PFSK-1 (cell line): ENCODE measurements around the gene SERINC3.

Experiments
- FOXP2 ChIP-seq: optimal IDR thresholded peaks from 2 replicates; pipeline ENCODE3; 2011; ENCODE audit warnings: borderline replicate concordance, control low read depth, inconsistent platforms; ENCODE audit not compliant: insufficient read depth; ENCODE audit errors: extremely low read length, extremely low read depth
- POLR2AphosphoS5 ChIP-seq: IDR thresholded peaks from 2 replicates; pipeline ENCODE4 v1.6.1; 2012; ENCODE audit warnings: low read depth, mild to moderate bottlenecking, control low read depth, low read length, moderate library complexity
- SIN3A ChIP-seq: IDR thresholded peaks from 2 replicates; pipeline ENCODE4 v1.6.1; 2012; ENCODE audit warnings: mild to moderate bottlenecking, low read length, moderate library complexity, borderline replicate concordance; ENCODE audit not compliant: insufficient read depth
- TAF1 ChIP-seq: IDR thresholded peaks from 2 replicates; pipeline ENCODE4 v1.6.1; 2012; ENCODE audit warnings: low read length, control low read depth, borderline replicate concordance; ENCODE audit not compliant: insufficient read depth
- TF ChIP-seq, protein P1 (sequence below), 2 experiments: IDR thresholded peaks; 2 replicates each; pipeline versions ENCODE4 v1.6.1 to v1.8.0; 2011 to 2012; ENCODE audit warnings: low read depth in 2 of 2, low read length in 2 of 2, control low read depth in 1 of 2, inconsistent platforms in 1 of 2, mild to moderate bottlenecking in 1 of 2, moderate library complexity in 1 of 2; ENCODE audit not compliant: insufficient read depth in 1 of 2

The SERINC3 gene

DNA sequence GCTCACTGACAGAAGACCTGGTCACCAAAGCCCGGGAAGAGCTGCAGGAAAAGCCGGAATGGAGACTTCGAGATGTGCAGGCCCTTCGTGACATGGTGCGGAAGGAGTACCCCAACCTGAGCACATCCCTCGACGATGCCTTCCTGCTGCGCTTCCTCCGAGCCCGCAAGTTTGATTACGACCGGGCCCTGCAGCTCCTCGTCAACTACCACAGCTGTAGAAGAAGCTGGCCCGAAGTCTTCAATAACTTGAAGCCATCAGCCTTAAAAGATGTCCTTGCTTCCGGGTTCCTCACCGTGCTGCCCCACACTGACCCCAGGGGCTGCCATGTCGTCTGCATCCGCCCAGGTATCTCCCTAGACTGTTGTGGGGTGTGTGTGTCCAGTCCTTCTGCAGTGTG, 41.8 kb downstream of the SERINC3 start:
- TF ChIP-seq TAF1 (no peak), SIN3A (no peak), POLR2AphosphoS5 (no peak), FOXP2 (no peak)
- TF ChIP-seq, protein P1, sequence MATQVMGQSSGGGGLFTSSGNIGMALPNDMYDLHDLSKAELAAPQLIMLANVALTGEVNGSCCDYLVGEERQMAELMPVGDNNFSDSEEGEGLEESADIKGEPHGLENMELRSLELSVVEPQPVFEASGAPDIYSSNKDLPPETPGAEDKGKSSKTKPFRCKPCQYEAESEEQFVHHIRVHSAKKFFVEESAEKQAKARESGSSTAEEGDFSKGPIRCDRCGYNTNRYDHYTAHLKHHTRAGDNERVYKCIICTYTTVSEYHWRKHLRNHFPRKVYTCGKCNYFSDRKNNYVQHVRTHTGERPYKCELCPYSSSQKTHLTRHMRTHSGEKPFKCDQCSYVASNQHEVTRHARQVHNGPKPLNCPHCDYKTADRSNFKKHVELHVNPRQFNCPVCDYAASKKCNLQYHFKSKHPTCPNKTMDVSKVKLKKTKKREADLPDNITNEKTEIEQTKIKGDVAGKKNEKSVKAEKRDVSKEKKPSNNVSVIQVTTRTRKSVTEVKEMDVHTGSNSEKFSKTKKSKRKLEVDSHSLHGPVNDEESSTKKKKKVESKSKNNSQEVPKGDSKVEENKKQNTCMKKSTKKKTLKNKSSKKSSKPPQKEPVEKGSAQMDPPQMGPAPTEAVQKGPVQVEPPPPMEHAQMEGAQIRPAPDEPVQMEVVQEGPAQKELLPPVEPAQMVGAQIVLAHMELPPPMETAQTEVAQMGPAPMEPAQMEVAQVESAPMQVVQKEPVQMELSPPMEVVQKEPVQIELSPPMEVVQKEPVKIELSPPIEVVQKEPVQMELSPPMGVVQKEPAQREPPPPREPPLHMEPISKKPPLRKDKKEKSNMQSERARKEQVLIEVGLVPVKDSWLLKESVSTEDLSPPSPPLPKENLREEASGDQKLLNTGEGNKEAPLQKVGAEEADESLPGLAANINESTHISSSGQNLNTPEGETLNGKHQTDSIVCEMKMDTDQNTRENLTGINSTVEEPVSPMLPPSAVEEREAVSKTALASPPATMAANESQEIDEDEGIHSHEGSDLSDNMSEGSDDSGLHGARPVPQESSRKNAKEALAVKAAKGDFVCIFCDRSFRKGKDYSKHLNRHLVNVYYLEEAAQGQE (IDR thresholded peaks at IDR 0.05; ENCODE audit: insufficient read depth in 1 of 2, low read depth in 2 of 2, low read length in 2 of 2): no peak

DNA sequence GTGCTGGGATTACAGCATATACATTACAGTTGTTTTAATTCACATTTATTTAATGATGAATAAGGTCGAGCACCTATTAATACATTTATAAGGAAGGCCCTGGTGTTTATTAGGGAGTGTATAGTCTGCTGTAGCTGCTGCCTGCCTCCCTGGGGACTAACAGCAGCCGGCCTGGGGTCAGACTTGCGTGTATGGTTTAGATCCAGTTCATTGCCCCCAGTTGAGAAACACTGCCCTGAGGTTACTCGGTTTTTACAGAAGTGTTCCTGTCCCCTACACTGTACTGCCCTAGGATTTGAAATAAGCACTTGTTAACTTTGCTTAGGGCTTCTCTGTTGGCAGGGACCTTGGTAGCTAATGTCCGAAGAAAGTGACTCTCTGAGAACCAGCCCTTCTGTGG, 42.2 kb downstream of the SERINC3 start:
- TF ChIP-seq, protein P1 (IDR thresholded peaks at IDR 0.05; ENCODE audit: insufficient read depth in 1 of 2, low read depth in 2 of 2, low read length in 2 of 2): no peak
- no peak for TF ChIP-seq SIN3A
- no peak for TF ChIP-seq TAF1
- TF ChIP-seq POLR2AphosphoS5: no peak
- TF ChIP-seq FOXP2: no peak

DNA sequence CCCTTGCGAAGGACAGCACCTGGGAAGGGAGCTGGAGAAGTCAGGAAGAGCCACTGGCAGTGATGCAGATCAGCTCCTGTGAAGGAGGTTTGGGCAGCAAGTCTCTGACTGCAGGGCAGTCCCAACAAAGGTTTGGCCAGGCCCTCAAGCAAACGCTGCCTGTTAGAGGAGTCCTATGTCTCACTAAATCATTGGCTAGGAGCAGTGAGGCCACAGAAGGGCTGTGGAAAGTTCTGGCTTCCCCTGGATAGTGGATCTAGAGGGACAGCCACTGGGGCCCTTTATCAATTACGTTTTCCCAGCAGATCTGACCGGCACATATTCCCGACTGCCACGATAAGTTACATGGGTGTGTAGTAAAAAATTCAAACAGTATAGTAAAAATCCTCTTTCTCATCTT, 43.7 kb downstream of the SERINC3 start:
- TF ChIP-seq POLR2AphosphoS5 (no peak), FOXP2 (no peak)

DNA sequence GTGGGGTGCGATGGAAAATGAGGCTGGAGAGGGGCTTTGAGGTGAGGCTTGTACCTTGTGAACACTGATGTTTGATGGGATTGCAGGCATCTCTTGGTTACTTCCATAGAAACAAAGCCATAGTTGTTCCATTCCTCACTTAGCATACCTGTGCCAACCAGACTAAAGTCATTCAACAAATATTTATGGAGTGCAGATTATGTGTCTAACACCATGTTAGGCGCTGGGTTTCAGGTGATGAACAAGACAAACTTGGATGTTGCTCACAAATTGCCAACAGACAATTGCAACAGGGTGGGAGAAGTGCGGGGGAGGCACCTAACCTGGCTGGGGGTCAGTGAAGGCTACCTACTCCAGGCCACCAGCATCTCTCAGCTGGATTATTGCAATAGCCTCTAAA, 44.7 kb downstream of the SERINC3 start:
- TF ChIP-seq POLR2AphosphoS5 (no peak), TAF1 (no peak), FOXP2 (no peak), SIN3A (no peak)
- TF ChIP-seq, protein P1 (IDR thresholded peaks at IDR 0.05; ENCODE audit: insufficient read depth in 1 of 2, low read depth in 2 of 2, low read length in 2 of 2): no peak

DNA sequence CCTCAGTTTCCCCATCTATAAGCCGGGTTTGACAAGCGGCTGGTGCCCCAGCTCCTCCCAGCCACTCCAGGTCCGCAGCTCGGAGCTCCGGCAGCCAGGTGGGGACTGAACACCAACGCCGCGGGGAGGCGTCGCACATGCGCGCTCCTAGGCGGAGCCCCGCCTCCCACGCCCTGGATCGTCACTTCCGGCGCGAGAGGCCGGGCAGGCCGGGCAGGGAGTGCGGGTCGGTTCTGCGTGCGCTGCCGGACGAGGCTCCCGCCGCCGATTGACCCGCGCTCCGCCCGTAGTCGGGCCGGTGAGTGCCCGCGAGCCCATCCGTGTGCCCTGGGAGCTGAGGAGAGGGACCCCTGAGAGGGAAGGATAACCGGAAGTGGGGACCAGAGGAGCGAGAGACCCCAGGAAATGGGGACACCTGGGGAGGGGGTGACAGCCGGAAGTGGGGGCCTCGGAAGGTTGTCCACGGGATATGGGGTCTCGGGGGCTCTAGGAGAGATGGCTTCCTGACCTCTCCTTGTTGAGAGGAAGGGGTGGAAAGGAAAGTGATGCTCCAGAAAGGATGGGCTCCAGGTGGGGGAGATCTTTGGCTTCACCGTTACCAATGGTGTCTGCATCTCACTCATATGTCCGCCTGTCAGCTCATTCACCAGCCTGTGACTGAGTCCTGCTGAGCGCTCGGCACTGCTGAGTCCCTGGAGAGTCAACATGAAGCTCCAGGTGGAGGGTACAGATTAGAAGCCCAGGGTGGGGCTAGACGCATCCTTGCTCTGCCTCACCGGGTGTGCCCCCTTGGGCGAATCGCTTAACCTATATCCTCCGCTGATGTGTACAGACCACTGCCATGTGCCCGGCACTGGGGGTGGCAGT, 45.9 kb downstream of the SERINC3 start, which contains the start of gene TTPAL:
TSS of gene TTPAL (plus strand) at position 181 of the 867 bp plus-strand sequence. CDS start 4,126 bp downstream, outside the sequence.
- TF ChIP-seq POLR2AphosphoS5 (peak; percentile 97), FOXP2 (peak; percentile 95), SIN3A (no peak), TAF1 (peak; percentile 91; the same call in 1 of the 2 replicates)
- TF ChIP-seq, protein P1 (IDR thresholded peaks at IDR 0.05; ENCODE audit: insufficient read depth in 1 of 2, low read depth in 2 of 2, low read length in 2 of 2): no peak
